Measurements from ENCODE around the gene PRDM2.

The PRDM2 gene

DNA sequence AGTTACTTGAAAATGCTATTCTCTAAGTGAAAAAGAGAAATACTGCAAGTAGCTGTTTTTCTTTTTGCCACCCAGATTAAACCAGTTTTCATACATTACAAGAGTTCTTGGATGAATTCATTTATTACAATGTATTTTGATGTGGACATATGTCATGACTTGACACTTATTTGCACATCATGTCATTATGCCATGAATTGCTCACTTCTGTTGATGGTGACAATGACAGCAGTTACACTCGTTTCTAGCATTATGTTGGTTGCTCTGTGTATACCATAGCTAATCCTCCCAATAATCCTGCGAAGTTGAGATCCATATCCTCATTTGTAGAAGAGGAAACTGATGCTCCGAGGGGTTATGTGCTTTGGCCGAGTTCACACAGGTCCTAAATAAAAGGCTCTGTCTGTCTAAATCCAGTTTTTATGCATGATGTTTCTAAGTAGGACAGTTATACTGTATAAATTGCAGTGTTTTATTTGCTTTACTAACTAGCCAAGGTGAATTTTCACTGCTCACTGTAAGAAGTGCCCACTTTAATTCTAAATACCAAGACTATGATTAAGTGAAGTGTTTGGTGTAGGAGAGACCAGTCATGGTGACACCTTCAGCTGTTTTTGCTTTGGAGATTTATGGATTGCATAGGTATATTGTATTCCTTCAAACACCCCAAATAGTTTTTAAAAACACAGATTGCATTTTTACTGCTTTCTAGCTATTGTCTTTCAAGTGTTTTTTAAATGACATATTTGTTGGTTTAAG is 56.7 kb downstream of the PRDM2 start:
- peaks cover 13% of the 10 kb centered on the region for H3K4me1 ChIP-seq (ENCODE audit: insufficient read depth, low read length)
- no peak overlapping the region for H3K9ac ChIP-seq (ENCODE audit: low read depth, low read length)
- H3K36me3 ChIP-seq (ENCODE audit: insufficient read depth, low read length): no peaks in the 10 kb centered on the region
- no peaks in the 10 kb centered on the region for H3K9me3 ChIP-seq (ENCODE audit: control insufficient read depth, insufficient read depth, low read length)

DNA sequence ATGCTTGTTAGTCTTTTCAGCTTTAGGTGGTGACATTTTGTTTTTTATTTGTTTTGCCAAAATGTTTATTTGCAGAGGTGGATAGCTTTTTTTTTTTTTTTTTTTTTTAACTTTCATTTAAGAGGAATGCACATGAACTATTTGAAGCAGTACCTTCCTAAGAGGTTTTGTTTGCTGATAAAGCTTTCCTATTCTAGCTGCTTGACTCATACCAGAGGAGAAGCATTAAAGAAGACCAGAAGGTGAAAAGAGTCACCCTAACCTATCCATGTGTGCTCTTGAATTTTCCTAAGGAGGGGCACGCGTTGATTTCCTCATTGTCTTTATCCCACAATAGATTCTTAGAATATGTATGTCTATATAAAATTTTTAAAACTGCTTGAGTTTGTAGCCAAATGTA is 57.7 kb downstream of the PRDM2 start:
- Histone ChIP-seq H3K4me1 (ENCODE audit: insufficient read depth, low read length) (peaks cover 12% of the 10 kb centered on the region), H3K9ac (ENCODE audit: low read depth, low read length) (no peak overlapping the region), H3K9me3 (ENCODE audit: control insufficient read depth, insufficient read depth, low read length) (no peaks in the 10 kb centered on the region), H3K36me3 (ENCODE audit: insufficient read depth, low read length) (no peaks in the 10 kb centered on the region)

DNA sequence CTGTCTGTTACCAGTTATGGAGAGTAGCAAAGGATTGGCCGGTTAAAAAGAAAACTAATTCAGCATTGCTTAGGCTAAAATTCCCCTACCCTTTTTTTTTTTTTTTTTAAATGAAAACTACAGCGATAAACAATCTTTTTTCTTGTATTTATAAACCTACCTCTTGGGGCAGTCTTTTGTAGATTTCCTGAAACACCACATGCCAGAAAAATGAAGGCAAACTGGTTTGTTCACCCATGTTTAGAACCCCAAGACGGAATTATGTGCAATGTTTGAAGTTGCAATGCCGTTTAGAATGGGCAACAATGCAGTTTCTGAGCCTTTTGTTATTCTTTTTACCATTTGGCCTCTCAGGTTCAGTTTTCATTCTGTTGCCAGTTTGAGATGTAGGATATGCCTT is 59.1 kb downstream of the PRDM2 start:
- Histone ChIP-seq H3K9ac (ENCODE audit: low read depth, low read length) (no peak overlapping the region), H3K4me1 (ENCODE audit: insufficient read depth, low read length) (peaks cover 14% of the 10 kb centered on the region), H3K36me3 (ENCODE audit: insufficient read depth, low read length) (no peaks in the 10 kb centered on the region), H3K9me3 (ENCODE audit: control insufficient read depth, insufficient read depth, low read length) (no peaks in the 10 kb centered on the region)

- H3K9me3 ChIP-seq (ENCODE audit: control insufficient read depth, insufficient read depth, low read length): no peaks in the 10 kb centered on the region
- H3K4me1 ChIP-seq (ENCODE audit: insufficient read depth, low read length): peaks cover 22% of the 10 kb centered on the region
- no peak overlapping the region for H3K9ac ChIP-seq (ENCODE audit: low read depth, low read length)
- H3K36me3 ChIP-seq (ENCODE audit: insufficient read depth, low read length): no peaks in the 10 kb centered on the region
Observed at GRCh38 chr1:13760340-13760739, 60.4 kb downstream of the PRDM2 start.

- no peak overlapping the region for H3K9ac ChIP-seq (ENCODE audit: low read depth, low read length)
- no peaks in the 10 kb centered on the region for H3K9me3 ChIP-seq (ENCODE audit: control insufficient read depth, insufficient read depth, low read length)
- H3K36me3 ChIP-seq (ENCODE audit: insufficient read depth, low read length): no peaks in the 10 kb centered on the region
- peaks cover 22% of the 10 kb centered on the region for H3K4me1 ChIP-seq (ENCODE audit: insufficient read depth, low read length)
Observed at GRCh38 chr1:13760921-13761320, 60.9 kb downstream of the PRDM2 start.

- Histone ChIP-seq H3K9ac (ENCODE audit: low read depth, low read length) (no peak overlapping the region), H3K9me3 (ENCODE audit: control insufficient read depth, insufficient read depth, low read length) (no peaks in the 10 kb centered on the region), H3K36me3 (ENCODE audit: insufficient read depth, low read length) (no peaks in the 10 kb centered on the region), H3K4me1 (ENCODE audit: insufficient read depth, low read length) (peaks cover 22% of the 10 kb centered on the region)
Observed at GRCh38 chr1:13761883-13762282, 61.9 kb downstream of the PRDM2 start.

DNA sequence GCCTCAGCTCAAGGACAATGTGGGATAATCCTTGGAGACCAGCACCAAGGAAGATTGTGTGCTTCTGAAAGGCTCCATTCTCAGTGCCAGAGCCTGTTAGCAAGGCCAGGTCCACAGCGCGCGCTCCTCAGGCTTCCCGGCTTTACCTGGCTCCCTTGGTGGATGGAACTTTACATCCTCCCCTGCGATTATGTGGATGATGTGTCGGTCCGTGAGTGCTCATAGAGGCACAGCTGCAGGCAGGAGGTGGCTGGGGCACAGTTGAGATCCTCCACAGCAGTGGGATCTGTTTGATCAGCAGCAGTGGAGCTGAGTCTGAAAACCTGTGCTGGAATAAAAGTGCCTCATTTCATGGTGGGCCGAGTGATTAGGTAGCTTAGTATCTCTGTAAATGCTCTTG is 62.7 kb downstream of the PRDM2 start:
- peaks cover 22% of the 10 kb centered on the region for H3K4me1 ChIP-seq (ENCODE audit: insufficient read depth, low read length)
- no peaks in the 10 kb centered on the region for H3K36me3 ChIP-seq (ENCODE audit: insufficient read depth, low read length)
- no peaks in the 10 kb centered on the region for H3K9me3 ChIP-seq (ENCODE audit: control insufficient read depth, insufficient read depth, low read length)
- no peak overlapping the region for H3K9ac ChIP-seq (ENCODE audit: low read depth, low read length)

- Histone ChIP-seq H3K36me3 (ENCODE audit: insufficient read depth, low read length) (no peaks in the 10 kb centered on the region), H3K4me1 (ENCODE audit: insufficient read depth, low read length) (peaks cover 22% of the 10 kb centered on the region), H3K9me3 (ENCODE audit: control insufficient read depth, insufficient read depth, low read length) (no peaks in the 10 kb centered on the region), H3K9ac (ENCODE audit: low read depth, low read length) (no peak overlapping the region)
Observed at GRCh38 chr1:13763222-13763621, 63.2 kb downstream of the PRDM2 start.

GRCh38 chr1:13763991-13764390 is 64.0 kb downstream of the PRDM2 start:
- Histone ChIP-seq H3K36me3 (ENCODE audit: insufficient read depth, low read length) (no peaks in the 10 kb centered on the region), H3K9ac (ENCODE audit: low read depth, low read length) (no peak overlapping the region), H3K4me1 (ENCODE audit: insufficient read depth, low read length) (peaks cover 20% of the 10 kb centered on the region), H3K9me3 (ENCODE audit: control insufficient read depth, insufficient read depth, low read length) (no peaks in the 10 kb centered on the region)

- no peaks in the 10 kb centered on the region for H3K36me3 ChIP-seq (ENCODE audit: insufficient read depth, low read length)
- H3K9me3 ChIP-seq (ENCODE audit: control insufficient read depth, insufficient read depth, low read length): no peaks in the 10 kb centered on the region
- no peak overlapping the region for H3K9ac ChIP-seq (ENCODE audit: low read depth, low read length)
- H3K4me1 ChIP-seq (ENCODE audit: insufficient read depth, low read length): peaks cover 15% of the 10 kb centered on the region
Observed at GRCh38 chr1:13764588-13765332, 64.8 kb downstream of the PRDM2 start.

DNA sequence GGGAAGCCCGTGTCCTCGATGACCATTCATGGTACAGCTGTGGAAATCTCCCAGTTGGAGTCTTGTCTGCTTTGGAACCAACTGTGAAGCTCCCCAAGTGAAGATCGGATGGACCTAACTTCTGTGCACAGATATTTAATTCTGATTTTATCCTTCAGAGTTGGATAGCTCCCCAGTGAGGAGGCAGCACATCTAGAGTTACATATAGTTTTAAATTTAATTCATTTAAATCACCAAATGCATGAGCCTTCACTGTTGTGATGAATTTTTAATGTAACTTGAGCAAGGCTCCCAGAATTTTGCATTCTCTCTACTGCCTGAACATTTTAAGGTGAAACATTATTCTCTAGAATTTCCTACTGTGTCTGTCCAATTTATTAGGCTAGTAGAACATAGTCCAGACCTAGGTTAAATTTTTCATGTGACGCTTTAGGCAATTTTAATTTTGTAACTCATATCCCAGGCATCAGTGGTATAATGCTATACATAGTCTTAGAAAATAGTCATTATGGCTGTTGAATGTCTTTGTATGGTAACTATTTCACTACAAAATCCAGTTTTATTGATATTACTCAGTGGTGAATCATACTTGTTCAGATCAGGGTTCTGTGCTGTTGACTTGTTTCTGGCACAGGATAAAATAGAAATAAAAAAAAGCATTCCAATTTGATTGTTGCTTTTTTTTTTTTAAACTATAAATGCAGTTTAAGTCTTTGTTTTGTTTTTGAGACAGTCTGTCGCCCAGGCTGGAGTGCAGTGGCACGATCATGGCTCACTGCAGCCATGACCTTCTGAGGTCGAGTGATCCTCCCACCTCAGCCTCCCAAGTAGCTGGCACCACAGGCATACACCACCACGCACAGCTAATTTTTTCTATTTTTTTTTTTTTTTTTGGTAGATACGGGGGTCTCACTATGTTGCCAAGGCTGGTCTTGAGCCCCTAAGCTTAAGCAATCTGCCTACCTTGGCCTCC is 66.9 kb downstream of the PRDM2 start:
- peaks cover 10% of the 10 kb centered on the region; the same call in 1 of the 2 replicates for H3K4me1 ChIP-seq (ENCODE audit: insufficient read depth, low read length)
- H3K36me3 ChIP-seq (ENCODE audit: insufficient read depth, low read length): no peaks in the 10 kb centered on the region; the same call in 1 of the 2 replicates

DNA sequence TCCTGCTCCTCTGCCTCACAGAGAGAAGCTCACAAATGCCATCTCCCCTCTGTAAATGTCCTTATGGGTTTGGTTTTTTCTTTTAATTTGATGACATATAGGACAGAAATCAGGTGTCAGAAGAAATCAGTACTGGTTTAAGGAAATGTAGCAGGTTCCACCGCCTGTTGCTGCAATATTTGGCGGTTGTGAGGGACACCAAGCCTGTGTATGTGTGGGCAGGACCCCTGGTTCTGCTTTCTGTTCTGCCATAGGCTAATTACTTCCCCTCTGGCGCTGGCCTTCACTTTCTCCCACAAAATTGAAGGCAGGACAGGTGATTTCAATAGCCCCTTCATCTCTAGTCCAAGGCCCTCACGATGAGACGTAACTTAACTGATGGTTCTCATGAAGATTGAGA is 69.2 kb downstream of the PRDM2 start:
- Histone ChIP-seq H3K9me3 (ENCODE audit: control insufficient read depth, insufficient read depth, low read length) (no peaks in the 10 kb centered on the region), H3K4me1 (ENCODE audit: insufficient read depth, low read length) (peaks cover 6% of the 10 kb centered on the region; the same call in 1 of the 2 replicates), H3K9ac (ENCODE audit: low read depth, low read length) (no peak overlapping the region), H3K36me3 (ENCODE audit: insufficient read depth, low read length) (no peaks in the 10 kb centered on the region; the same call in 1 of the 2 replicates)

More for the DNA sequence above, 66.9 kb downstream of the PRDM2 start:
- Histone ChIP-seq H3K9me3 (ENCODE audit: control insufficient read depth, insufficient read depth, low read length) (no peaks in the 10 kb centered on the region), H3K9ac (ENCODE audit: low read depth, low read length) (no peak overlapping the region)

- Histone ChIP-seq H3K36me3 (ENCODE audit: insufficient read depth, low read length) (no peaks in the 10 kb centered on the region; the same call in 1 of the 2 replicates), H3K4me1 (ENCODE audit: insufficient read depth, low read length) (no peaks in the 10 kb centered on the region; the same call in 1 of the 2 replicates), H3K9me3 (ENCODE audit: control insufficient read depth, insufficient read depth, low read length) (no peaks in the 10 kb centered on the region), H3K9ac (ENCODE audit: low read depth, low read length) (no peak overlapping the region)
Observed at GRCh38 chr1:13769830-13770229, 69.8 kb downstream of the PRDM2 start.

- Histone ChIP-seq H3K4me1 (ENCODE audit: insufficient read depth, low read length) (no peaks in the 10 kb centered on the region), H3K36me3 (ENCODE audit: insufficient read depth, low read length) (no peaks in the 10 kb centered on the region; the same call in 1 of the 2 replicates), H3K9ac (ENCODE audit: low read depth, low read length) (no peak overlapping the region), H3K9me3 (ENCODE audit: control insufficient read depth, insufficient read depth, low read length) (no peaks in the 10 kb centered on the region)
Observed at GRCh38 chr1:13770743-13771142, 70.8 kb downstream of the PRDM2 start.
